GM12878 (cell line): ENCODE data around the gene NBEA. TPM values are rescaled to one million over a fixed set of nuclear protein-coding genes. Genes with fewer than 3 reads are reported as not detected.

Source experiments
- GABPA ChIP-seq: IDR thresholded peaks from 2 replicates; pipeline ENCODE4 v1.6.1; 2014; ENCODE audit warnings: antibody characterized with exemption, low read depth, mild to moderate bottlenecking, inconsistent platforms
- IKZF2 ChIP-seq, 2 experiments: fragments of 450-650 bp; IDR thresholded peaks; 2 replicates each; pipeline ENCODE4 v1.6.1; 2017; ENCODE audit warnings: mild to moderate bottlenecking in 2 of 2, moderate library complexity in 2 of 2
- NFYB ChIP-seq: IDR thresholded peaks from 2 replicates; pipeline ENCODE4 v1.6.1; 2011; ENCODE audit warnings: low read depth, mild to moderate bottlenecking, low read length, improper control_type of control experiment, moderate library complexity; ENCODE audit not compliant: insufficient read depth
- PML ChIP-seq: IDR thresholded peaks from 2 replicates; pipeline ENCODE4 v1.6.1; 2012; ENCODE audit warnings: low read length, inconsistent platforms
- polyA plus RNA-seq, 11 experiments: library from polyadenylated mRNA; depleted of rRNA in 4 of 11; unstranded in 6 of 11; stranded (reverse) in 5 of 11; fragments of >200 nt; fragmentation: Nextera tagmentation in 4 of 11; fragmentation: Illumina TruSeq in 1 of 11; extraction: Ambion mirVana in 4 of 11; extraction: Trizol in 1 of 11; gene quantifications; 1 replicate in 1 of 11; 2 replicates in 10 of 11; pipeline versions ENCODE4 v1.2.1 to v1.2.3, GENCODE V29; 2011 to 2016; ENCODE audit warnings: inconsistent platforms in 2 of 11, missing spikeins in 2 of 11, low read depth in 1 of 11
- total RNA-seq, 4 experiments: library from RNA; depleted of rRNA in 3 of 4; stranded (reverse); fragments of >200 nt in 3 of 4; fragmentation: Illumina TruSeq in 1 of 4; extraction: Trizol in 1 of 4; gene quantifications; 2 replicates each; pipeline versions ENCODE4 v1.2.1 to v1.2.3, GENCODE V29; 2013 to 2021
- TF ChIP-seq, protein P1 (sequence below): fragments of 450-650 bp; IDR thresholded peaks from 2 replicates; pipeline ENCODE4 v1.6.1; 2017; ENCODE audit warnings: mild to moderate bottlenecking, moderate library complexity
- TF ChIP-seq, protein P2 (sequence below): fragments of 450-650 bp; IDR thresholded peaks from 2 replicates; pipeline ENCODE4 v1.6.1; 2017; ENCODE audit warnings: low read depth, mild to moderate bottlenecking, moderate library complexity
- TF ChIP-seq, protein P3 (sequence below): fragments of 450-650 bp; formaldehyde crosslinking; IDR thresholded peaks from 2 replicates; pipeline ENCODE4 v1.4.0; 2020; ENCODE audit warnings: mild to moderate bottlenecking, moderate library complexity
- TF ChIP-seq, protein P4 (sequence below): IDR thresholded peaks from 2 replicates; pipeline ENCODE4 v1.6.1; 2011; ENCODE audit warnings: low read depth, low read length, improper control_type of control experiment, borderline replicate concordance
- TF ChIP-seq, protein P5 (sequence below): fragments of 450-650 bp; conservative IDR thresholded peaks from 2 replicates; pipeline ENCODE4 v1.6.1; 2017; ENCODE audit warnings: mild to moderate bottlenecking, moderate library complexity

The NBEA gene
- total and polyA plus RNA-seq, 10 of the 15 experiments (the other 5 are each of a cell fraction or from before 2014, with no cell fraction given) = 0.23 to 3.6 (median 0.55) TPM

DNA sequence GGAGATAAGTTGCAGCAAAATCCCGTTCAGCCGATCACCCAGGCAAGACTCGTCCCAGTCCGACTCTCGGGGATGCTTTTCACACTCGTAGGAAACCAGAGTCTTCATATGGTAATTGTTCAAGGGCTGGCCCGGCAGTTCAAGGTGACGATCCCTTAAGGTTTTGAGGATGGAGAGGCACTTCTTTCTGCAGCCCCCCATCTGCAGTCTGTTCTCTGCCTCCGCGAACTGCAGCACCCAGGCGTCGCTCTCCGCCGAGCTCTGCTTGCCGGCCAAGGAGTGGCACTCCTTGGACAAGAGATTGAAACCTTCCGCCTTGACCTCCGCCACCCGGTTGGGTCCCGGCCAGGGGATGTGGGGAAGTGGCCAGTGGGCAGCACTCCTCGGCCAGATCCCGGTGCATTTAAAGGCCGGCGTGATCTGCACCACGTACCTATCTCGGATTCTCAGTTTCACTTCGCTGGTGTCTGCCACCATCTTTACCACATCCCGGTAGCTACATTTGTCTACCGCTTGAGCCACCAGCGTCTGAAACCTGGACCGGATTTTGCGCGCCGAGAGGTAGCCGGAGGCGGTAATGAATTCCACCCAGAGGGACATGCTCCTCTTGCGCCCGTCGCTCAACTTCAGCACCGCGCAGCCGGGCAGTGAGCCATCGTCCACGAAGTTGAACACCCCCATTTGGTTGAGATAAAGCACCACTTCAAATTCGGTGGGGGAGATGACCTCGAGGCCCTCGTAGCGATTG lies 533.3 kb downstream of the NBEA start (continued):
- TF ChIP-seq, protein P1, sequence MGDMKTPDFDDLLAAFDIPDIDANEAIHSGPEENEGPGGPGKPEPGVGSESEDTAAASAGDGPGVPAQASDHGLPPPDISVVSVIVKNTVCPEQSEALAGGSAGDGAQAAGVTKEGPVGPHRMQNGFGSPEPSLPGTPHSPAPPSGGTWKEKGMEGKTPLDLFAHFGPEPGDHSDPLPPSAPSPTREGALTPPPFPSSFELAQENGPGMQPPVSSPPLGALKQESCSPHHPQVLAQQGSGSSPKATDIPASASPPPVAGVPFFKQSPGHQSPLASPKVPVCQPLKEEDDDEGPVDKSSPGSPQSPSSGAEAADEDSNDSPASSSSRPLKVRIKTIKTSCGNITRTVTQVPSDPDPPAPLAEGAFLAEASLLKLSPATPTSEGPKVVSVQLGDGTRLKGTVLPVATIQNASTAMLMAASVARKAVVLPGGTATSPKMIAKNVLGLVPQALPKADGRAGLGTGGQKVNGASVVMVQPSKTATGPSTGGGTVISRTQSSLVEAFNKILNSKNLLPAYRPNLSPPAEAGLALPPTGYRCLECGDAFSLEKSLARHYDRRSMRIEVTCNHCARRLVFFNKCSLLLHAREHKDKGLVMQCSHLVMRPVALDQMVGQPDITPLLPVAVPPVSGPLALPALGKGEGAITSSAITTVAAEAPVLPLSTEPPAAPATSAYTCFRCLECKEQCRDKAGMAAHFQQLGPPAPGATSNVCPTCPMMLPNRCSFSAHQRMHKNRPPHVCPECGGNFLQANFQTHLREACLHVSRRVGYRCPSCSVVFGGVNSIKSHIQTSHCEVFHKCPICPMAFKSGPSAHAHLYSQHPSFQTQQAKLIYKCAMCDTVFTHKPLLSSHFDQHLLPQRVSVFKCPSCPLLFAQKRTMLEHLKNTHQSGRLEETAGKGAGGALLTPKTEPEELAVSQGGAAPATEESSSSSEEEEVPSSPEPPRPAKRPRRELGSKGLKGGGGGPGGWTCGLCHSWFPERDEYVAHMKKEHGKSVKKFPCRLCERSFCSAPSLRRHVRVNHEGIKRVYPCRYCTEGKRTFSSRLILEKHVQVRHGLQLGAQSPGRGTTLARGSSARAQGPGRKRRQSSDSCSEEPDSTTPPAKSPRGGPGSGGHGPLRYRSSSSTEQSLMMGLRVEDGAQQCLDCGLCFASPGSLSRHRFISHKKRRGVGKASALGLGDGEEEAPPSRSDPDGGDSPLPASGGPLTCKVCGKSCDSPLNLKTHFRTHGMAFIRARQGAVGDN = no peak
- TF ChIP-seq, protein P2, sequence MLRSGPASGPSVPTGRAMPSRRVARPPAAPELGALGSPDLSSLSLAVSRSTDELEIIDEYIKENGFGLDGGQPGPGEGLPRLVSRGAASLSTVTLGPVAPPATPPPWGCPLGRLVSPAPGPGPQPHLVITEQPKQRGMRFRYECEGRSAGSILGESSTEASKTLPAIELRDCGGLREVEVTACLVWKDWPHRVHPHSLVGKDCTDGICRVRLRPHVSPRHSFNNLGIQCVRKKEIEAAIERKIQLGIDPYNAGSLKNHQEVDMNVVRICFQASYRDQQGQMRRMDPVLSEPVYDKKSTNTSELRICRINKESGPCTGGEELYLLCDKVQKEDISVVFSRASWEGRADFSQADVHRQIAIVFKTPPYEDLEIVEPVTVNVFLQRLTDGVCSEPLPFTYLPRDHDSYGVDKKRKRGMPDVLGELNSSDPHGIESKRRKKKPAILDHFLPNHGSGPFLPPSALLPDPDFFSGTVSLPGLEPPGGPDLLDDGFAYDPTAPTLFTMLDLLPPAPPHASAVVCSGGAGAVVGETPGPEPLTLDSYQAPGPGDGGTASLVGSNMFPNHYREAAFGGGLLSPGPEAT = no peak
- TF ChIP-seq, protein P3, sequence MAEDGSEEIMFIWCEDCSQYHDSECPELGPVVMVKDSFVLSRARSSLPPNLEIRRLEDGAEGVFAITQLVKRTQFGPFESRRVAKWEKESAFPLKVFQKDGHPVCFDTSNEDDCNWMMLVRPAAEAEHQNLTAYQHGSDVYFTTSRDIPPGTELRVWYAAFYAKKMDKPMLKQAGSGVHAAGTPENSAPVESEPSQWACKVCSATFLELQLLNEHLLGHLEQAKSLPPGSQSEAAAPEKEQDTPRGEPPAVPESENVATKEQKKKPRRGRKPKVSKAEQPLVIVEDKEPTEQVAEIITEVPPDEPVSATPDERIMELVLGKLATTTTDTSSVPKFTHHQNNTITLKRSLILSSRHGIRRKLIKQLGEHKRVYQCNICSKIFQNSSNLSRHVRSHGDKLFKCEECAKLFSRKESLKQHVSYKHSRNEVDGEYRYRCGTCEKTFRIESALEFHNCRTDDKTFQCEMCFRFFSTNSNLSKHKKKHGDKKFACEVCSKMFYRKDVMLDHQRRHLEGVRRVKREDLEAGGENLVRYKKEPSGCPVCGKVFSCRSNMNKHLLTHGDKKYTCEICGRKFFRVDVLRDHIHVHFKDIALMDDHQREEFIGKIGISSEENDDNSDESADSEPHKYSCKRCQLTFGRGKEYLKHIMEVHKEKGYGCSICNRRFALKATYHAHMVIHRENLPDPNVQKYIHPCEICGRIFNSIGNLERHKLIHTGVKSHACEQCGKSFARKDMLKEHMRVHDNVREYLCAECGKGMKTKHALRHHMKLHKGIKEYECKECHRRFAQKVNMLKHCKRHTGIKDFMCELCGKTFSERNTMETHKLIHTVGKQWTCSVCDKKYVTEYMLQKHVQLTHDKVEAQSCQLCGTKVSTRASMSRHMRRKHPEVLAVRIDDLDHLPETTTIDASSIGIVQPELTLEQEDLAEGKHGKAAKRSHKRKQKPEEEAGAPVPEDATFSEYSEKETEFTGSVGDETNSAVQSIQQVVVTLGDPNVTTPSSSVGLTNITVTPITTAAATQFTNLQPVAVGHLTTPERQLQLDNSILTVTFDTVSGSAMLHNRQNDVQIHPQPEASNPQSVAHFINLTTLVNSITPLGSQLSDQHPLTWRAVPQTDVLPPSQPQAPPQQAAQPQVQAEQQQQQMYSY (CRISPR knock-in tag) = no peak
- TF ChIP-seq GABPA (no peak), PML (no peak), NFYB (no peak), IKZF2 (IDR thresholded peaks at IDR 0.05) (no peak)
- TF ChIP-seq, protein P4, sequence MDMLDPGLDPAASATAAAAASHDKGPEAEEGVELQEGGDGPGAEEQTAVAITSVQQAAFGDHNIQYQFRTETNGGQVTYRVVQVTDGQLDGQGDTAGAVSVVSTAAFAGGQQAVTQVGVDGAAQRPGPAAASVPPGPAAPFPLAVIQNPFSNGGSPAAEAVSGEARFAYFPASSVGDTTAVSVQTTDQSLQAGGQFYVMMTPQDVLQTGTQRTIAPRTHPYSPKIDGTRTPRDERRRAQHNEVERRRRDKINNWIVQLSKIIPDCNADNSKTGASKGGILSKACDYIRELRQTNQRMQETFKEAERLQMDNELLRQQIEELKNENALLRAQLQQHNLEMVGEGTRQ = no peak
- TF ChIP-seq, protein P5, sequence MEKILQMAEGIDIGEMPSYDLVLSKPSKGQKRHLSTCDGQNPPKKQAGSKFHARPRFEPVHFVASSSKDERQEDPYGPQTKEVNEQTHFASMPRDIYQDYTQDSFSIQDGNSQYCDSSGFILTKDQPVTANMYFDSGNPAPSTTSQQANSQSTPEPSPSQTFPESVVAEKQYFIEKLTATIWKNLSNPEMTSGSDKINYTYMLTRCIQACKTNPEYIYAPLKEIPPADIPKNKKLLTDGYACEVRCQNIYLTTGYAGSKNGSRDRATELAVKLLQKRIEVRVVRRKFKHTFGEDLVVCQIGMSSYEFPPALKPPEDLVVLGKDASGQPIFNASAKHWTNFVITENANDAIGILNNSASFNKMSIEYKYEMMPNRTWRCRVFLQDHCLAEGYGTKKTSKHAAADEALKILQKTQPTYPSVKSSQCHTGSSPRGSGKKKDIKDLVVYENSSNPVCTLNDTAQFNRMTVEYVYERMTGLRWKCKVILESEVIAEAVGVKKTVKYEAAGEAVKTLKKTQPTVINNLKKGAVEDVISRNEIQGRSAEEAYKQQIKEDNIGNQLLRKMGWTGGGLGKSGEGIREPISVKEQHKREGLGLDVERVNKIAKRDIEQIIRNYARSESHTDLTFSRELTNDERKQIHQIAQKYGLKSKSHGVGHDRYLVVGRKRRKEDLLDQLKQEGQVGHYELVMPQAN = no peak
- TF ChIP-seq, all 136 proteins: peak for 0
